ENCODE results near the gene KCNJ5. TPM values are rescaled to one million over a fixed set of nuclear protein-coding genes. Genes with fewer than 3 reads are reported as not detected.

Gene KCNJ5
- total RNA-seq, 1 experiment from 2014 or later = 0.22 TPM

GRCh38 chr11:128931066-128931465 lies 39.9 kb downstream of the KCNJ5 start:
- H3K9me3 Mint-ChIP-seq = no peaks in the 10 kb centered on the region
- ChIA-PET POLR2A (no interaction called here), CTCF (no interaction called here)
- no peaks in the 10 kb centered on the region for H3K36me3 Mint-ChIP-seq
- H3K4me3 Mint-ChIP-seq = no peak overlapping the region
- TF ChIP-seq, protein P1, sequence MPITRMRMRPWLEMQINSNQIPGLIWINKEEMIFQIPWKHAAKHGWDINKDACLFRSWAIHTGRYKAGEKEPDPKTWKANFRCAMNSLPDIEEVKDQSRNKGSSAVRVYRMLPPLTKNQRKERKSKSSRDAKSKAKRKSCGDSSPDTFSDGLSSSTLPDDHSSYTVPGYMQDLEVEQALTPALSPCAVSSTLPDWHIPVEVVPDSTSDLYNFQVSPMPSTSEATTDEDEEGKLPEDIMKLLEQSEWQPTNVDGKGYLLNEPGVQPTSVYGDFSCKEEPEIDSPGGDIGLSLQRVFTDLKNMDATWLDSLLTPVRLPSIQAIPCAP (CRISPR knock-in tag; IDR thresholded peaks at IDR 0.05) = no peak
- no peak for TF ChIP-seq ATF2 (CRISPR knock-in tag; IDR thresholded peaks at IDR 0.05; ENCODE audit: borderline replicate concordance, low read depth)
- TF ChIP-seq ZNF121 (CRISPR knock-in tag; IDR thresholded peaks at IDR 0.05) = peak; percentile 44; the same call in 1 of the 2 replicates
- peaks cover 42% of the 10 kb centered on the region for H3K4me1 Mint-ChIP-seq
- peaks cover 90% of the 10 kb centered on the region for H3K27me3 Mint-ChIP-seq (ENCODE audit: low read depth)
- no peak for ATAC-seq
- no peak overlapping the region for H3K27ac Mint-ChIP-seq
- no peak for DNase-seq (ENCODE audit: low spot score)

GRCh38 chr11:128931668-128932067 lies 40.5 kb downstream of the KCNJ5 start:
- ChIA-PET CTCF (no interaction called here), POLR2A (no interaction called here)
- DNase-seq (ENCODE audit: low spot score) (no peak), ATAC-seq (no peak)
- Mint-ChIP-seq H3K27ac (no peak overlapping the region), H3K4me1 (peaks cover 41% of the 10 kb centered on the region), H3K36me3 (no peaks in the 10 kb centered on the region), H3K27me3 (ENCODE audit: low read depth) (peaks cover 86% of the 10 kb centered on the region), H3K9me3 (no peaks in the 10 kb centered on the region), H3K4me3 (no peak overlapping the region)
- TF ChIP-seq ZNF532 (CRISPR knock-in tag; IDR thresholded peaks at IDR 0.05; ENCODE audit: borderline replicate concordance) (no peak), ELF4 (CRISPR knock-in tag; IDR thresholded peaks at IDR 0.05; ENCODE audit: low read depth) (no peak), GABPB1 (CRISPR knock-in tag; IDR thresholded peaks at IDR 0.05) (no peak)
- TF ChIP-seq, protein P2, sequence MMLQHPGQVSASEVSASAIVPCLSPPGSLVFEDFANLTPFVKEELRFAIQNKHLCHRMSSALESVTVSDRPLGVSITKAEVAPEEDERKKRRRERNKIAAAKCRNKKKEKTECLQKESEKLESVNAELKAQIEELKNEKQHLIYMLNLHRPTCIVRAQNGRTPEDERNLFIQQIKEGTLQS (CRISPR knock-in tag; conservative IDR thresholded peaks at IDR 0.05) = no peak

- peaks cover 35% of the 10 kb centered on the region for H3K4me1 Mint-ChIP-seq
- no peak overlapping the region for H3K4me3 Mint-ChIP-seq
- H3K27ac Mint-ChIP-seq = no peak overlapping the region
- no peaks in the 10 kb centered on the region for H3K36me3 Mint-ChIP-seq
- ChIA-PET CTCF (interaction anchor here (0.6 to 2.8 kb wide), 5 partner anchors 15 to 1243 kb away, joined by 3 to 10 read pairs (median 5); no protein-coding TSS in a partner anchor), POLR2A (interaction anchor here (0.7 kb wide), 1 partner anchor 8 kb away, joined by 3 read pairs; no protein-coding TSS in a partner anchor)
- H3K9me3 Mint-ChIP-seq = no peaks in the 10 kb centered on the region
- DNase-seq (ENCODE audit: low spot score) (no peak), ATAC-seq (no peak)
- H3K27me3 Mint-ChIP-seq (ENCODE audit: low read depth) = peaks cover 82% of the 10 kb centered on the region
- no peak for TF ChIP-seq ZMAT4 (CRISPR knock-in tag; IDR thresholded peaks at IDR 0.05)
- no peak for TF ChIP-seq ZBTB21 (CRISPR knock-in tag; IDR thresholded peaks at IDR 0.05; ENCODE audit: borderline replicate concordance)
- no peak for TF ChIP-seq ZNF532 (CRISPR knock-in tag; IDR thresholded peaks at IDR 0.05; ENCODE audit: borderline replicate concordance)
- TF ChIP-seq GTF2I (CRISPR knock-in tag; conservative IDR thresholded peaks at IDR 0.05) = no peak
- no peak for TF ChIP-seq NR1H2 (CRISPR knock-in tag; IDR thresholded peaks at IDR 0.05)
- TF ChIP-seq ZNF263 (CRISPR knock-in tag; IDR thresholded peaks at IDR 0.05; ENCODE audit: low read depth) = no peak
- TF ChIP-seq EMX1 (CRISPR knock-in tag; IDR thresholded peaks at IDR 0.05) = no peak
- no peak for TF ChIP-seq E2F1 (CRISPR knock-in tag; IDR thresholded peaks at IDR 0.05)
- no peak for TF ChIP-seq ZNF416 (CRISPR knock-in tag; IDR thresholded peaks at IDR 0.05)
- no peak for TF ChIP-seq TCF7 (CRISPR knock-in tag; IDR thresholded peaks at IDR 0.05; ENCODE audit: low read depth)
Measured at GRCh38 chr11:128933481-128934178, 42.5 kb downstream of the KCNJ5 start.

Measured in WTC11 (cell line).